Measurements from ENCODE around the gene DNAJC5.
A peak's percentile ranks its signal among the peaks of the same experiment; 100 is the strongest.
"Not testable (repeated sequence)": the region's sequence is repeated elsewhere in the genome, so short reads cannot be mapped to it uniquely, and the experiment has no call there.

The DNAJC5 gene

DNA sequence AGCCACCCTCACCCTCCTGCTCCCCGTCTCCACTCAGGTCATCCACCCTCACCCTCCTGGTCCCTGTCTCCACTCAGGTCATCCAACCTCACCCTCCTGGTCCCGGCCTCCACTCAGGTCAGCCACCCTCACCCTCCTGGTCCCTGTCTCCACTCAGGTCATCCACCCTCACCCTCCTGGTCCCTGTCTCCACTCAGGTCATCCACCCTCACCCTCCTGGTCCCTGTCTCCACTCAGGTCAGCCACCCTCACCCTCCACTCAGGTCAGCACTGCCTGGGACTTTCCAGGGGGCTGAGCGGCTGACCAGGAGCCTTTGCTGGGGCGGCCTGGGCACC is 41.2 kb upstream of the DNAJC5 start:
- not testable (repeated sequence) for H3F3A ChIP-seq (ENCODE audit: low read depth); H3K9me3 ChIP-seq (ENCODE audit: insufficient read depth, low read depth, low read length); H3K27me3 ChIP-seq (ENCODE audit: insufficient read depth, low read length, poor library complexity, severe bottlenecking); H3K4me3 ChIP-seq (ENCODE audit: low read length, poor library complexity, severe bottlenecking); H4K20me1 ChIP-seq (ENCODE audit: insufficient read depth, low read length, poor library complexity, severe bottlenecking); H2AFZ ChIP-seq (ENCODE audit: low read length); H3K9me2 ChIP-seq (replicated peaks; ENCODE audit: low read depth, low read length); H3K79me2 ChIP-seq (ENCODE audit: insufficient read depth, low read length); H3K36me3 ChIP-seq (ENCODE audit: insufficient read depth, low read length)
- Histone ChIP-seq H3K4me1 (ENCODE audit: insufficient read depth, low read length, poor library complexity, severe bottlenecking) (peaks cover 32% of the 10 kb centered on the region), H3K4me2 (ENCODE audit: low read depth, low read length, poor library complexity, severe bottlenecking) (peak overlapping the region; percentile 44), H3K9ac (ENCODE audit: low read depth, low read length, poor library complexity, severe bottlenecking) (peak overlapping the region; percentile 36)

DNA sequence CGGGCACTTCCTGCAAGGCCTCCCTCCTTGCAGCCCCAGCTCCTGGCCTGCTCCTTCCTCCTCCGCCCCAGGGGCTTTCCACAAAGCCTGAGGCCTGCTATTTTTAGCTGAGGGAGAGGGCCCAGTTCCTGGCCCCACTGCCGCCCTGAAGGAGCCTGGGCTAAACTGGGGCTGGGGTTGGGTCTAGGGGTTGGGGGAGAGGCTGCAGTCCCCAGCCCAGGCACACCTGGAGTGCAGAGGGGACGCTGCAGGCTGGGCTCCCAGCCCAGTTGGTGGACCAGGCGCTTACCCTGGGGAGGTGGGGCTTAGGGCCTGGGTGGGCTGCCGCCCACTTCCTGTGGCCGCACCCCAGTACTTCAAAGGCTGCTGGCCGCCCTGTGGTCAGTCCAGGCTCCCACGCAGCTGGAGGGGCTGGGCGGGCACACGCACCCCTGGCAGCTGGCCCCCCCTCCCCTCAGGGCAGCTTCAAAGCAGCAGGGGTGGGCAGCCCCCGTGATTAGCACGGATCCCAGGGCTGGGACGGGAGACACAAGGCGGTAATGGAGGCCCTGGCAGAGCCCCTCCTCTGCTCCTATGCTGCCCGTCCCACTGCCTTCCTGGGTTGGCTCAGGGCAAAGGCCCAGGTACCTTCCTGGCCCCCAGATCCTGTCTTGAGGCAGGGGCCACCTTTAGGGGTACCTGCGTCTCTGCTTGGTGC is 40.7 kb upstream of the DNAJC5 start:
- no peaks in the 10 kb centered on the region for H3K9me3 ChIP-seq (ENCODE audit: insufficient read depth, low read depth, low read length)
- H4K20me1 ChIP-seq (ENCODE audit: insufficient read depth, low read length, poor library complexity, severe bottlenecking): no peaks in the 10 kb centered on the region
- H3K4me3 ChIP-seq (ENCODE audit: low read length, poor library complexity, severe bottlenecking): no peak overlapping the region
- no peaks in the 10 kb centered on the region for H3K36me3 ChIP-seq (ENCODE audit: insufficient read depth, low read length)
- H3K4me2 ChIP-seq (ENCODE audit: low read depth, low read length, poor library complexity, severe bottlenecking): peak overlapping the region; percentile 44
- H3F3A ChIP-seq (ENCODE audit: low read depth): no peaks in the 10 kb centered on the region
- H2AFZ ChIP-seq (ENCODE audit: low read length): no peak overlapping the region
- H3K27me3 ChIP-seq (ENCODE audit: insufficient read depth, low read length, poor library complexity, severe bottlenecking): no peaks in the 10 kb centered on the region
- H3K4me1 ChIP-seq (ENCODE audit: insufficient read depth, low read length, poor library complexity, severe bottlenecking): peaks cover 37% of the 10 kb centered on the region
- H3K79me2 ChIP-seq (ENCODE audit: insufficient read depth, low read length): no peaks in the 10 kb centered on the region
- peak overlapping the region; percentile 36 for H3K9ac ChIP-seq (ENCODE audit: low read depth, low read length, poor library complexity, severe bottlenecking)
- no peak for TF ChIP-seq EZH2phosphoT487 (IDR thresholded peaks at IDR 0.05; ENCODE audit: borderline replicate concordance)
- TF ChIP-seq, protein P1, sequence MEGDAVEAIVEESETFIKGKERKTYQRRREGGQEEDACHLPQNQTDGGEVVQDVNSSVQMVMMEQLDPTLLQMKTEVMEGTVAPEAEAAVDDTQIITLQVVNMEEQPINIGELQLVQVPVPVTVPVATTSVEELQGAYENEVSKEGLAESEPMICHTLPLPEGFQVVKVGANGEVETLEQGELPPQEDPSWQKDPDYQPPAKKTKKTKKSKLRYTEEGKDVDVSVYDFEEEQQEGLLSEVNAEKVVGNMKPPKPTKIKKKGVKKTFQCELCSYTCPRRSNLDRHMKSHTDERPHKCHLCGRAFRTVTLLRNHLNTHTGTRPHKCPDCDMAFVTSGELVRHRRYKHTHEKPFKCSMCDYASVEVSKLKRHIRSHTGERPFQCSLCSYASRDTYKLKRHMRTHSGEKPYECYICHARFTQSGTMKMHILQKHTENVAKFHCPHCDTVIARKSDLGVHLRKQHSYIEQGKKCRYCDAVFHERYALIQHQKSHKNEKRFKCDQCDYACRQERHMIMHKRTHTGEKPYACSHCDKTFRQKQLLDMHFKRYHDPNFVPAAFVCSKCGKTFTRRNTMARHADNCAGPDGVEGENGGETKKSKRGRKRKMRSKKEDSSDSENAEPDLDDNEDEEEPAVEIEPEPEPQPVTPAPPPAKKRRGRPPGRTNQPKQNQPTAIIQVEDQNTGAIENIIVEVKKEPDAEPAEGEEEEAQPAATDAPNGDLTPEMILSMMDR (conservative IDR thresholded peaks at IDR 0.05; ENCODE audit: low read length): no peak
- H3K9me2 ChIP-seq (replicated peaks; ENCODE audit: low read depth, low read length): no peaks in the 10 kb centered on the region

DNA sequence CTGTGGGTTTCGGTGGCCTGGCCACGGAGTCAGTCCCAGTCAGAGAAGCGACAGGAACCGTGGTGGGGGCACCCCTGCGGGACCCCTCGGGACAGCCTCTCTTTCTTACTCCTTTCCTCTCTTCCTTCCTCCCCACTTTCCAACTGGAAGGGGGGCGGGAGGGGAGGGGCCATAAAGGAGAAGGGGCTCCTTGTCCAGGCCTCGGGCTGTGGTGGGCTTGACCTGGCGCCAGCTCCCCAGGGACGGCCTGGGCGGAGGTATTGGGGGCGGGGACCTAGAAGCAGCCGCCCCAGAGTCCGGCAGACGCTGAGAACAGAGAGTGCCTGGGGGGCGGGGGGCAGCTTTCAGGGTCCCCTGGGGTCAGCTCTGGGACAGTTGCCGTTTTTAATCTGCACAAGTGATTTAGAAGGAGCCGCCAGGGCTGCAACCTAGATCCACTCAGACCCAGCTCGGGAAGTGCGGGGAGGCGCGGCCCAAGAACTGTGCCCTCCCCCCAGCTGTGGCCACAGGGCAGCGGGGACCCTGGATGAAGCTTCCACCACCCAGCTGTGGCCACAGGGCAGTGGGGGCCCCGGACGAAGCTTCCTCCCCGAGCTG is 40.1 kb upstream of the DNAJC5 start:
- Histone ChIP-seq H3K9me2 (replicated peaks; ENCODE audit: low read depth, low read length) (no peaks in the 10 kb centered on the region), H3K36me3 (ENCODE audit: insufficient read depth, low read length) (no peaks in the 10 kb centered on the region), H3K27me3 (ENCODE audit: insufficient read depth, low read length, poor library complexity, severe bottlenecking) (no peaks in the 10 kb centered on the region), H3F3A (ENCODE audit: low read depth) (no peaks in the 10 kb centered on the region), H3K4me3 (ENCODE audit: low read length, poor library complexity, severe bottlenecking) (no peak overlapping the region), H2AFZ (ENCODE audit: low read length) (no peak overlapping the region), H3K9ac (ENCODE audit: low read depth, low read length, poor library complexity, severe bottlenecking) (peak overlapping the region; percentile 36), H3K4me1 (ENCODE audit: insufficient read depth, low read length, poor library complexity, severe bottlenecking) (peaks cover 42% of the 10 kb centered on the region), H3K9me3 (ENCODE audit: insufficient read depth, low read depth, low read length) (no peaks in the 10 kb centered on the region), H4K20me1 (ENCODE audit: insufficient read depth, low read length, poor library complexity, severe bottlenecking) (no peaks in the 10 kb centered on the region), H3K4me2 (ENCODE audit: low read depth, low read length, poor library complexity, severe bottlenecking) (no peak overlapping the region), H3K79me2 (ENCODE audit: insufficient read depth, low read length) (no peaks in the 10 kb centered on the region)
- TF ChIP-seq, protein P1 (conservative IDR thresholded peaks at IDR 0.05; ENCODE audit: low read length): no peak
- no peak for TF ChIP-seq EZH2phosphoT487 (IDR thresholded peaks at IDR 0.05; ENCODE audit: borderline replicate concordance)
